GM12864 (cell line): ENCODE data around the gene ASB7.
A peak's percentile ranks its signal among the peaks of the same experiment; 100 is the strongest.

Experiments
- DNase-seq: peaks from one replicate; pipeline ENCODE4 v3.0.0-alpha.2; 2011; ENCODE audit warnings: low read depth
- H3K4me3 ChIP-seq: 2 replicates; pipeline ENCODE4 v1.5.1; 2011; ENCODE audit warnings: mild to moderate bottlenecking, low read depth, low read length, control low read depth
- CTCF ChIP-seq: IDR thresholded peaks from 2 replicates; pipeline ENCODE4 v1.5.1; 2011; ENCODE audit warnings: low read depth, mild to moderate bottlenecking, moderate library complexity, low read length, control low read depth, inconsistent platforms; ENCODE audit errors: missing control alignments

Gene ASB7

GRCh38 chr15:100566850-100567628, 35.4 kb upstream of the ASB7 start:
- no peak for TF ChIP-seq CTCF
- DNase-seq = no peak
- no peak overlapping the region for H3K4me3 ChIP-seq

GRCh38 chr15:100569391-100569790, 33.0 kb upstream of the ASB7 start:
- TF ChIP-seq CTCF = no peak
- H3K4me3 ChIP-seq = no peak overlapping the region
- DNase-seq = no peak

- H3K4me3 ChIP-seq = no peak overlapping the region
- no peak for DNase-seq
- TF ChIP-seq CTCF = no peak
Measured at GRCh38 chr15:100570275-100570674, 32.1 kb upstream of the ASB7 start.

- peak; percentile 38 for DNase-seq
- no peak overlapping the region for H3K4me3 ChIP-seq
- TF ChIP-seq CTCF = no peak
Measured at GRCh38 chr15:100570735-100571313, 31.6 kb upstream of the ASB7 start.

GRCh38 chr15:100571592-100572167, 30.7 kb upstream of the ASB7 start:
- TF ChIP-seq CTCF = no peak

GRCh38 chr15:100572362-100572983, 29.9 kb upstream of the ASB7 start:
- no peak for DNase-seq
- no peak for TF ChIP-seq CTCF
- H3K4me3 ChIP-seq = no peak overlapping the region

More at GRCh38 chr15:100571592-100572167, 30.7 kb upstream of the ASB7 start:
- no peak overlapping the region for H3K4me3 ChIP-seq
- DNase-seq = no peak
